H4 (cell line): Measurements from ENCODE around the gene ZNF296. TPM values are rescaled to one million over a fixed set of nuclear protein-coding genes. Genes with fewer than 3 reads are reported as not detected.

Experiments used
- DNase-seq: peaks from one replicate; pipeline ENCODE4 v3.0.0-alpha.2; 2015; ENCODE audit warnings: low spot score
- total RNA-seq: library from RNA; depleted of rRNA; stranded (reverse); fragments of >200 nt; shearing (Covaris generic); gene quantifications from 2 replicates; pipeline ENCODE4 v1.2.3, GENCODE V29; 2014

The ZNF296 gene
- total RNA-seq, 1 experiment from 2014 or later, result not detected

GRCh38 chr19:45103508-45104319 lies 27.4 kb upstream of the ZNF296 start:
- DNase-seq, result no peak

GRCh38 chr19:45103156-45103507 lies 26.9 kb upstream of the ZNF296 start:
- DNase-seq, result no peak

GRCh38 chr19:45102481-45102880 lies 26.2 kb upstream of the ZNF296 start:
- no peak for DNase-seq

GRCh38 chr19:45101806-45102205 lies 25.5 kb upstream of the ZNF296 start:
- DNase-seq, result no peak

GRCh38 chr19:45100846-45101252 lies 24.6 kb upstream of the ZNF296 start:
- DNase-seq, result no peak

- DNase-seq, result no peak
Observed at GRCh38 chr19:45100201-45100600, 23.9 kb upstream of the ZNF296 start.

GRCh38 chr19:45099467-45100191 lies 23.4 kb upstream of the ZNF296 start:
- DNase-seq, result no peak

GRCh38 chr19:45098521-45099466 lies 22.5 kb upstream of the ZNF296 start:
- DNase-seq, result no peak

- DNase-seq, result peak; percentile 64
Observed at GRCh38 chr19:45097776-45098520, 21.7 kb upstream of the ZNF296 start.

- no peak for DNase-seq
Observed at GRCh38 chr19:45097450-45097775, 21.1 kb upstream of the ZNF296 start.

- DNase-seq, result no peak
Observed at GRCh38 chr19:45096700-45097099, 20.4 kb upstream of the ZNF296 start.

GRCh38 chr19:45095496-45096413 lies 19.5 kb upstream of the ZNF296 start:
- DNase-seq, result no peak

- DNase-seq, result no peak
Observed at GRCh38 chr19:45094707-45095106, 18.4 kb upstream of the ZNF296 start.

GRCh38 chr19:45094137-45094536 lies 17.9 kb upstream of the ZNF296 start:
- DNase-seq, result no peak

- DNase-seq, result peak; percentile 91
Observed at GRCh38 chr19:45092747-45093678, 16.7 kb upstream of the ZNF296 start, which contains the start of gene PPP1R37. Gene PPP1R37, plus strand, starts transcription at chr19:45093179. Its CDS starts 147 bp downstream, at chr19:45093326.

- peak; percentile 80 for DNase-seq
Observed at GRCh38 chr19:45091031-45091923, 15.0 kb upstream of the ZNF296 start.

- DNase-seq, result no peak
Observed at GRCh38 chr19:45090606-45091005, 14.3 kb upstream of the ZNF296 start.

- DNase-seq, result no peak
Observed at GRCh38 chr19:45090034-45090433, 13.8 kb upstream of the ZNF296 start.
